ENCODE results near the gene CDK5. TPM values are rescaled to one million over a fixed set of nuclear protein-coding genes. Genes with fewer than 3 reads are reported as not detected.

CDK5 gene
- total and polyA plus RNA-seq, 4 donors: 6.8 to 17.3 (median 9.2) TPM

- H3K27ac ChIP-seq (ENCODE audit: low read depth in 1 of 2, low read length in 1 of 2): peak within 1 kb of the TSS; percentile 81 to 96
- no peak for TF ChIP-seq CTCF (IDR thresholded peaks at IDR 0.05; ENCODE audit: control extremely low read depth, extremely low read depth)
- no peaks in the 10 kb centered on the region for H3K9me3 ChIP-seq (ENCODE audit: control insufficient read depth in 4 of 4, insufficient read depth in 3 of 4, low read length in 3 of 4)
- peaks cover 12 to 61% (median 25%) of the 10 kb centered on the region in 5 donors for H3K4me1 ChIP-seq (ENCODE audit: control insufficient read depth in 5 of 5, insufficient read depth in 5 of 5, low read length in 5 of 5)
- peaks cover 0 to 2% (median 0%) of the 10 kb centered on the region in 4 donors for H3K36me3 ChIP-seq (ENCODE audit: control insufficient read depth in 4 of 4, insufficient read depth in 4 of 4, low read length in 4 of 4)
- WGBS, 2 donors: 0 to 1% methylated on average over 30 to 82 of the region's 84 CpGs
- no peaks in the 10 kb centered on the region for H3K27me3 ChIP-seq (ENCODE audit: control insufficient read depth in 3 of 3, insufficient read depth in 3 of 3, low read length in 2 of 3)
- peak within 1 kb of the TSS in 1 of 2 donors; percentile 49 for H3K9ac ChIP-seq (ENCODE audit: insufficient read depth in 1 of 2, low read length in 2 of 2)
- peak within 1 kb of the TSS; percentile 60 for H3K4me3 ChIP-seq
- ATAC-seq (ENCODE audit: insufficient read depth, low FRiP score) (peak; percentile 53), DNase-seq (peak; percentile 92 to 95 (median 94))
Observed at GRCh38 chr7:151085691-151086620, 28.3 kb upstream of the CDK5 start, which contains the start of gene AGAP3. Gene AGAP3, plus strand, starts transcription at chr7:151086475. Its CDS starts 267 bp downstream, at chr7:151086742.

GRCh38 chr7:151085329-151085690 is 27.6 kb upstream of the CDK5 start:
- peak overlapping the region in 1 of 2 donors; percentile 11 for H3K9ac ChIP-seq (ENCODE audit: insufficient read depth in 1 of 2, low read length in 2 of 2)
- 39 to 41% methylated on average over 5 of the region's 5 CpGs for WGBS, 2 donors
- no peaks in the 10 kb centered on the region for H3K9me3 ChIP-seq (ENCODE audit: control insufficient read depth in 4 of 4, insufficient read depth in 3 of 4, low read length in 3 of 4)
- peaks cover 12 to 62% (median 27%) of the 10 kb centered on the region in 5 donors for H3K4me1 ChIP-seq (ENCODE audit: control insufficient read depth in 5 of 5, insufficient read depth in 5 of 5, low read length in 5 of 5)
- TF ChIP-seq CTCF (IDR thresholded peaks at IDR 0.05; ENCODE audit: control extremely low read depth, extremely low read depth): no peak
- peak in 1 of 3 donors; percentile 61 for DNase-seq
- no peaks in the 10 kb centered on the region for H3K27me3 ChIP-seq (ENCODE audit: control insufficient read depth in 3 of 3, insufficient read depth in 3 of 3, low read length in 2 of 3)
- H3K36me3 ChIP-seq (ENCODE audit: control insufficient read depth in 4 of 4, insufficient read depth in 4 of 4, low read length in 4 of 4): no peaks in the 10 kb centered on the region
- ATAC-seq (ENCODE audit: insufficient read depth, low FRiP score): no peak
- no peak overlapping the region for H3K4me3 ChIP-seq
- peak overlapping the region; percentile 81 to 89 for H3K27ac ChIP-seq (ENCODE audit: low read depth in 1 of 2, low read length in 1 of 2)

GRCh38 chr7:151083824-151084160 is 26.1 kb upstream of the CDK5 start:
- Histone ChIP-seq H3K9me3 (ENCODE audit: control insufficient read depth in 4 of 4, insufficient read depth in 3 of 4, low read length in 3 of 4) (no peaks in the 10 kb centered on the region), H3K4me3 (peak overlapping the region; percentile 70), H3K4me1 (ENCODE audit: control insufficient read depth in 5 of 5, insufficient read depth in 5 of 5, low read length in 5 of 5) (peaks cover 13 to 61% (median 34%) of the 10 kb centered on the region in 5 donors), H3K27ac (ENCODE audit: low read depth in 1 of 2, low read length in 1 of 2) (no peak overlapping the region), H3K27me3 (ENCODE audit: control insufficient read depth in 3 of 3, insufficient read depth in 3 of 3, low read length in 2 of 3) (no peaks in the 10 kb centered on the region), H3K36me3 (ENCODE audit: control insufficient read depth in 4 of 4, insufficient read depth in 4 of 4, low read length in 4 of 4) (peaks cover 0 to 4% (median 0%) of the 10 kb centered on the region in 4 donors), H3K9ac (ENCODE audit: insufficient read depth in 1 of 2, low read length in 2 of 2) (no peak overlapping the region)
- WGBS, 2 donors: 29 to 34% methylated on average over 3 of the region's 3 CpGs
- DNase-seq (peak in 1 of 3 donors; percentile 15), ATAC-seq (ENCODE audit: insufficient read depth, low FRiP score) (no peak)
- no peak for TF ChIP-seq CTCF (IDR thresholded peaks at IDR 0.05; ENCODE audit: control extremely low read depth, extremely low read depth)

Data from lung (tissue), 12 donors.